GM19099 (cell line): ENCODE measurements around the gene GIMAP6.

ENCODE experiments used
- POLR2A ChIP-seq: IDR thresholded peaks from 3 replicates; pipeline ENCODE4 v1.6.1; 2011; ENCODE audit warnings: low read depth; ENCODE audit not compliant: insufficient read length; ENCODE audit errors: extremely low read depth

Gene GIMAP6

DNA sequence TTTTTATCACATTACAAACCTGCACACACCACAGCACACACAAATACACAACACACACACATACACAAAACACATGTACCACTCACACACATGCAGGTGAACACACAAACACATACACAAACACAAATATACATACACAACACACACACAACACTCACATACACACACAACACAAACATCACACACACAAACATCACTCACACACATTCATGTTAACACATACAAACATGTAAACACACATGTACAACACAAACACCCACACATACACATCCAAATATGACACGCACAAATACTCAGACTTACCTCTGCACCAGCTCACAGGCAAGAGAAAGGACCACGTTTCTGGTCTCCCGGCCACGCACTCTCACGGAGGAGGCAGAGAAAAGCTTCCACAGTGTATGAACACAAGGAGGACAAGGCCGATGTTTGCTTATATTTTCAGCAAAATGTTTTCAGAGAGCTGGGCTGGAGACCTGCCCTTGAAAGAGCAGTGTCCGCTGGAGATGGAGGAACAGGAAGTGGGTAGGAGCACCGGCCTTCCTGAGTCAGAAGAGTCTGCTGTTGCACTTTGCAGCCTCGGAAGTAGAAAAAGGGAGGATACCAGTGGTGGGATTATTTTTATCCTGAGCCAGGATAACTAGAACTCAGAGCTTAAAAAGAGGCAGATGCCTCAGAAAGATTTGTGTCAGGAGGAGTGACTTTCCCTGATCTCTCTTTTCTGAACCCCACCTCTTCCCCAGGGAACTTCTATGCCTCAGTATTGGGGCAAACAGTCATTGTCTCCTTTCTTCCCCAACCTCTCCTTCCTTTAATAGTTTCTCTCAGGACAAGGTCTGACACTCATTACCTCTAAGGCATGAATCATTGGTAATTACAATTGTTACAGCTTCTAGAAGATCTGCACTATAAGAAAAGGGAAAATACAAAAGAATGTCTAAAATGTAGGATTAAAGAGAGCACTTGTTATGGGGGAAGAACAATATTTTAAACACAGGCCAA lies at the start of gene GIMAP6:
TSS of gene GIMAP6 (minus strand) at position 520 of the 999 bp plus-strand sequence. CDS start 2,243 bp downstream, outside the sequence.
- peak; percentile 47 for TF ChIP-seq POLR2A

DNA sequence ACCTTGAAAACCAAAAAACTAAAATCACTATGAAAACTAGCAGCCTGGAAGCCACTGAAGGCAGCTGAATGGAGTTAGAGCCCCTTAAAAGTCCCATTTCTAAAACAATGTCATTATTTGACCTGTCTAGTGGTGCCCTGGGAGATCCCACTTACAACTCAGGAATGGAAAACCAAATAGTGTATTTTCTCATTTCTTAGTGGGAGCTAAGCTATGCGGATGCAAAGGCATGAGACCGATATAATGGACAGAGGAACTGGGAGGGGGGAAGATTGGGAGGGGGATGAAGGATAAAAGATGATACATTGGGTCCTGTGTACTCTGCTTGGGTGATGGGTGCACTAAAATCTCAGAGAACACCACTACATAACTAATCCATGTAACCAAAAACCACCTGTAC lies 43.5 kb upstream of the GIMAP6 start:
- TF ChIP-seq POLR2A, result no peak

DNA sequence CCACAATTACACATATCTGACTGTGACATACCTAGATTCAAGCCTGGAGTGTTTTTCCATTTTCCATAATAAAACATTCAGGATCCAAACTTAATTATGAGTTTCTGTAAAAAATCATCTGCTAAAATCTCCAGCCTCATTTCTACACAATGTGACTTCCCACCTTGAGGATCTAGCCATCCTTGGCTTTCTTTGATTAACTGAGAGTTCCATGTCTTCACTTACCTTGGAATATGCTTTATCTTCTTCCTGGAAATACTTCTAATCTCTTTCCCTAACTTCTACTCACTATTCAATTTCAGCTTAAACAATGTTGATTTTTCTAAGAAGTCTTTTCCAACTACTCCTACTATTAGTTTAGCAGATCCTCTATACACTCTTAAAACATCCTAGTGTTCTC lies 36.8 kb upstream of the GIMAP6 start:
- no peak for TF ChIP-seq POLR2A

DNA sequence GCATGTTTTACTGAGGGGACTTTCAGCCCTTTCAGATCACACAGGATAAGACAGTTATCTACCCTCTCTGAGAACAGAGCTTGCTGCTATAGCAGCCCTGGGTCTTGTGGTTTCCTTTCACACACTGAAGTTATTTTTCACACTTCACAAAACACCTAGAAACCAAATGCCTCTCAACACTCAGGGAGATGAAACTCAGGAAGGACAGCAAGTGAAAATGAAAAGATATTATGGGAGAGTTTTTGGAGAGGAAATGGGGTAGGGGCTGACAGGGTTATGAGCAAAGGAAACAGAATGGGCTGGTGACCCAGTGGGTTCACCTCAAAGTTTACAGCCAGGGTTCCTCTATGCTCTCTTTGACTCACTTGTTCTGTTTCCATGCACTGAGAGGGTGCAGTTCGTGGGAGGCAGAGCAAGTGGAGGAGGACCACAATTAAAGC lies 36.3 kb upstream of the GIMAP6 start:
- no peak for TF ChIP-seq POLR2A

DNA sequence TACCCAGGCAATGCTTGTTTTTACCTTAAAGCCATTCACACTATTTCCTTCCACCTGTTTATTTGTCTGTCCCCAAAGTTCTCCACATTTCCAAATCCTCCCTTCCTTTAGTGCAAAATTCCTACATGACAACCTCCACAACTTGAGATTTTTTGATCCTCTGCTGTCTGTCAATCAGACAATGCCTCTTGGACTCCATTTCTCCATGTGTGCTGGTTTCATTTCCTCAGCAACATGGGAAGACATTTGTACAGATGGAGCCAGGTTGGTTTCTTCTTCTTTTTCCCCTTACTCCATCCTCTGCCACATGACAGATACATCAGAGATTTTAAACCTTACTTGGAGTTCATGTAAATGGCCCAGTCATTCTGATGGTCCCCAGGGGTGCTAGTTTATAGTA lies 34.2 kb upstream of the GIMAP6 start:
- no peak for TF ChIP-seq POLR2A

DNA sequence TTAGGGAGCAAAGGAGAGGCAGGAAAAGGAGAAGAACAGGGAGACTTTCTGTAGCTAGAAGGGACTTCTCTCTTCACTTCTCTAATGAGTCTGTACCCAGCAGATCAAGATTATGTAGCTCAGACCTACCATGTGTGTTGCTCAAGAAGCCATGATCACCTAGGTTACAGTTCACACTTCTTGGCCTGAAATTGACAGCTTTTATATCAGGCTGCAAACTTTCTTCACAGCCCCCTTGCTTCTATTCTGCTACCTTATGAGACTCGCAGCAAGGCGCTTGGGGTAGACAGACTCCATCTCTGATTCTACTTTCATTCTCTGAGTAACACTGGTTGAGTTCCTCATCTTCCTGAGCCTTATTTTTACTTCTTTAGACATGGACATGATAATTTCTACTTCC lies 33.7 kb upstream of the GIMAP6 start:
- no peak for TF ChIP-seq POLR2A

DNA sequence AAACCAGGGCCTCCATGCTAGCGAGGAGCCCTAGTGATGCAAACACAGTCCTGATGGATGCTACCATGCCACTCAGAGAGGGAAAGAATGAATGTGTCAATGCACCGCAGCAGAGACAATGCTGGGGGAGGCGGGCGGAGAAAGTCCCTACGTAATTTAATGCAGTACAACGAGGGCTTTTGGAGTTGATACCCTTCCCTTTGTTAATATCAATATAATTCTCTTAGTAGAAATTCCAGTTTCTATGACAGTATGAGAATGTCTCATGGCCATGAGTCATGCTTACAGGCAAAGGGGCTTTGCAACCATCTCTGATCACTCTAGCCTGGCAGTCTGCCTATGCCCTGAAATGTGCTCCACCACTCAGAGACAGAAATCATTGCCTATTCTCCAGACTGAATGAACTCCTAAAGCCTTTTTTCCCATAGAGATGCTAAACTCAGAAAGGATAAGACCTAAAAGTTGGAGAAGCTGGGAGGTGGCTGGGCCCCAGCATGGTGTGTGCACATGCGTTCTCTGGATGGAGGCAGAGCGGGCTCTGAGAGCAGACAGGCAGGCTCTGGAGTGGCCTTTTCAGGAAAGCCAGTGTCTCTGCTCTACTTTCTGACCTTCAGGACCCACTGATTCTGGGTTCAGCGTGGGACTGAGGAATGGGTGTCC lies 33.0 kb upstream of the GIMAP6 start:
- no peak for TF ChIP-seq POLR2A

DNA sequence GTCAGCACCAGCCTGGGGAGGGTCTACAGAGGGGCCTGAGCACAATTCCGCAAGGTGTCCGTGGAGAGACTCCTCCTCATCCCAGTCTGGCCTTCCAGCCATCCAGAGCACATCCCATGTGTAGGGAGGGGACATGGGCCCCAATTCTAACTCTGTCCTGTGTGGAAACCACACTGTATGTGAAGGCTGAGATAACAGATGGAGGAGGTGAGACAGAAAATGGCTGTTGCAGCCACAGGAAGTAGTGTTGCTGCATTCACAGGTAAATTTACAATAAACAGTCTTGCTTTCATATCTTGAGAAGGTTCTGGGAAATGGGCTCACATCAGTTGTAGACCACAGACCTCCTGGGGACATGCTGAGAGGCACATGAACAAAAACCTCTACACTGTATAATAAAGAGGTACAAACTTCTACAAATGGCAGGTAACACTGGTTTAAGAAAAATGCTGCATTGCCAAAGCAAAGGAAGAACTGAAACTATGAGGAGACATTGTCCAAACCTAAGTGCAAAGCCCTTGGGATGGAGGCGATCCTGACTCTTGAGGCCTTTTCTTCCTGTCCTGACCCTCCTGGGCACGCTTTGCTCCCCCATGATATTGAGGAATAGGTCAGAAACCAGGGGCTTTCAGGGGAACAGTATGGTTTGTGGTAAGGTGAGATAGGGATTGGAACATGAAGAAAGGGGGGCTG lies 31.8 kb upstream of the GIMAP6 start:
- TF ChIP-seq POLR2A, result no peak

DNA sequence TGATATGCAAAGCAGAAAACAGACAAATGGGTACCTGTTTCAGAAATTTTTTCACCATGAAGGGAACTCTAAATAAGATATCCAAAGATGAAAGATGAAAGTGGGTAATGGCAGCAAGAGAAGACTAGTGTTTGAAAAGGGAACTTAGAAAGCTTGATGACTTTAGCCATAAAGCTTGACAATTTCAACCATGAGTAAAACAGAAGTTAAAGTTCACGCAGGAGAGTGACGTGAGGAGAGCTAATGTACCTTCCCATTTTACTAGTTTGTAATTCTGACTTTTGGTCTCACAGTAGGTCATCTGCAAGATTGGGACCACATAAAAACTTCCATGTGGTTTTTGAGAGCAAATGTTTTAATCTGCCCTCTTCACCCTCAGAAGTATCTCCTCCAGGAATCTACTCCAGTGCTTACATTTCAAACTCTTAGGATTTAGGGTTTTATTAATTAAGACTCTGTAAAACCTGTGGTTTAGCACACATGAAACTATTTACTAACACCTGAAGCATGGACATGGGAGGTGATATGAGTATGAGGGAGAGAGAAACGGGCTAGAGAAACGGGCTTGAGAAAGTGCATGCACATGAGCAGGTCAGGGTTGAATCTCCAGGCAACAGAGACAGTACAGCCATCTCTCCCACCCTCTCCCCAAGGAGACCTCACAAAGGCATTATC lies 28.9 kb upstream of the GIMAP6 start:
- no peak for TF ChIP-seq POLR2A

DNA sequence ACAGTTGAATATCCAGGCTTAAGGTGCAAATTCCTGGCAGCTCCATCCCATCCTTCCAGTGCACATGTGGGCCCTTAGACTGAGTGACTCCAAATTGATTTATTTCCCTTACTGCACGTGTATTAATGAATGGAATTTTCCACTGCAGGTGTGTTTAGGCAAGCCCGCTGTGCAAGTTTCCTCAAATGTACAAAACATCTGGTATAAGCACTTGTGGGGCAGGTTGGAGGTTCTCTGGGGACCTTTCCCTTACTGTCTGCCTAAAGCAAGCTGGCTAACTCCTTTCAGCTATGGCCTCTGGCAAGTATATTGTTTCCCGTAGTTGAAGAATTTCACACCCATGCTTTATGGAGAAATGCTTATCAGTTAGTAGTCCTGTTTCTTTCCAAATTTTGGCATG lies 25.3 kb upstream of the GIMAP6 start:
- TF ChIP-seq POLR2A, result no peak

DNA sequence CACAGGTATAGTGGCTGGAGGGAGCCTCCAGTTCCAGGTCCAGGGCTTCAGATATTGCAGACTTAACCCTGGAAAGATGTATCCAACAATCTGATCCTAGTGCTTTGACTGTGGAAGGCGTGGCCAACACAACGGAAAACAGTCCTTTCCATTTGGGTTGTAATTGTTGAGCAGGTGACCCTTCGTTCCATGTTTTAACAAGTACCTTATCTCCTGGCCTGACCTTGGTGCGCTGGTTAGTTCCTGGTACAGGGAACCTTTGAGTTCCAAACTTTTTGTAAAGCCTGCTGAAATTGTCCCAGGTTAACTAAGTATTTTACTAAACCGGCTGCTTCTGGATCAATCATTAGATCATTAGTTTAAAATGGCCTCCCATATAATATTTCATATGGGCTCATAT lies 23.9 kb upstream of the GIMAP6 start:
- no peak for TF ChIP-seq POLR2A

DNA sequence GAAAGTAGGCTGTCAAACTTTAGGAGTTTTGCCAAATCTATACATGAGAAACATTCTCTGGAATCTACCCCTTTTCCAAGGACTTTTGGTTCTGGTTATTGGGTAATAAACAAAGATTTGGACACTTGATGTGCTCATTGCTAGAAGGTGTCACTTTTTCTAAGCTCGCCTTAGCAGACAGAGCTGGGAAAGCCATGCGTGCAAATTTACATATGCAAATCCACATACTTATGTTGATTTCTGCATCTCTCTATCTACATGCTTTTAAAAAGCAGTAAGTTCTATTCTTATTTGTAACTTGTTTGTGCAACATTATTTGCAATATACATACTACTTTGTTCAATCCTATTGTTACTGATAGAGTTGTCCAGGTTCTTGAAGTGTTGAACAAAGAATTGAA lies 22.5 kb upstream of the GIMAP6 start:
- no peak for TF ChIP-seq POLR2A

DNA sequence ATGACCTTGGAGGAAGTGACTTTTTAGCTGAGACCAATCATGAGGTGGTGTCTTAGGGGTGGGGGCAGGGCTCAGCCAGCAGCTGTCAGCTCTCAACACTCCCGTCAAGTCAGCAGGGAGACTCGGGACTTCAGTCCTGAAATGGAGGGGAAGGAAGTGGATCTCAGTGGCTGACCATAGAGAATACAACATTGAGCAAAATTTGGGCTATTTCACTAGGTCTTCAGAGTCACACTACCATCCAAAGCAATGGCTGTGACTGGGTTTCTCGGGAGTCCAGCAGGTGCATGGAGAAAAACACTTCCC lies 16.8 kb upstream of the GIMAP6 start:
- TF ChIP-seq POLR2A, result no peak

DNA sequence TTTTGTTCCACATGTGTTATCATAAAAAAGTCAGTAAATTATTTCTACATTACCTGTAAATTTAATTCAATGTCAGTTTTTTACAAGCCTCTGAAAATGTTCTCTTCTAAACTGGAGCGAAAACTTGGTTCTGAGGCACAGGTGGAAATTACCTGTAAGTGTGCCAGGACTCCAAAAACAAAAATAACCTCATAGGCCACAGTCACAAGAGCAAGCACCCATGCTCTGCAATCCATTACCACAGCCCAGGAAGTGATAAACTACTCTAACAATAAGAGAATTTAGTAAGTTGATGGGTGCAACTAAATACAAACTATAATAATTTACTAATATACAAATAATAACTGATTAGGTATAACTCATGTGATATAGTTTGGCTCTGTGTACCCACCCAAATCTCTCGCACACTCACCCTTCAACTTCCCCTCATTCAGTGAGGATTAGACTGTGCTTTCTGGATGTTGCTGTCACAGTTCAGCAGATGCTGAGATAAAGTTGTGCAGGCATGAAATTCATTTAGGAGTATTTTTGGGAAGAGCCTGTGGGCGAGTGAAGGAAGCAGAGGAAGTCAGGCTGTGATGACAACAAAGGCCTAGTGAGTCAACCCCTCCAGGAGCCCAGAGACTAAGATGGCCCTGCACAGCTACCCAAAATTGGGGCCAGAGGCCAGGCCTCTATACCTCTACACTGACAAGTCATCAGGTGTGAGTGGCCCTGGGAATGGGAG lies 16.3 kb upstream of the GIMAP6 start:
- TF ChIP-seq POLR2A, result no peak
